SU-DHL-6 (cell line): ENCODE results near the gene AKAP8.
A peak's percentile ranks its signal among the peaks of the same experiment; 100 is the strongest.

Experiments used
- H2AFZ ChIP-seq: fragments of 200-600 bp; sonication (generic); 2 replicates; pipeline ENCODE4 v1.6.1; 2014; ENCODE audit warnings: low read depth, mild to moderate bottlenecking, moderate library complexity, mixed read lengths, antibody characterized with exemption, low read length; ENCODE audit not compliant: severe bottlenecking
- H3F3A ChIP-seq: fragments of 200-600 bp; shearing (Covaris generic); 2 replicates; pipeline ENCODE4 v1.6.0; 2016; ENCODE audit warnings: antibody characterized with exemption, mild to moderate bottlenecking; ENCODE audit not compliant: insufficient read depth
- H3K27ac ChIP-seq: fragments of 200-600 bp; sonication (generic); 2 replicates; pipeline ENCODE4 v1.5.1; 2016; ENCODE audit warnings: low read depth, mild to moderate bottlenecking, low read length, moderate library complexity, mixed read lengths
- H3K27me3 ChIP-seq: fragments of 200-600 bp; sonication (generic), shearing (Covaris generic); 2 replicates; pipeline ENCODE4 v1.6.0; 2014; ENCODE audit warnings: mild to moderate bottlenecking, low read length
- H3K36me3 ChIP-seq: fragments of 200-600 bp; sonication (generic); 2 replicates; pipeline ENCODE4 v1.6.1; 2014; ENCODE audit warnings: mild to moderate bottlenecking, low read length, mixed read lengths
- H3K4me2 ChIP-seq: fragments of 300-600, 200-600 bp; shearing (Covaris generic), sonication (generic); 2 replicates; pipeline ENCODE4 v1.6.0; 2014; ENCODE audit warnings: low read length, low read depth, mild to moderate bottlenecking; ENCODE audit not compliant: poor library complexity, severe bottlenecking
- H3K4me3 ChIP-seq: fragments of 200-600 bp; sonication (generic); 2 replicates; pipeline ENCODE4 v1.5.1; 2014; ENCODE audit warnings: antibody characterized with exemption, low read length, mild to moderate bottlenecking, mixed read lengths; ENCODE audit not compliant: insufficient read depth, poor library complexity, severe bottlenecking
- H3K79me2 ChIP-seq: fragments of 200-600 bp; sonication (generic); 2 replicates; pipeline ENCODE4 v1.6.1; 2014; ENCODE audit warnings: mild to moderate bottlenecking, low read length, moderate library complexity; ENCODE audit not compliant: insufficient read depth
- H3K9ac ChIP-seq: fragments of 200-600 bp; sonication (generic); 2 replicates; pipeline ENCODE4 v1.7.0; 2014; ENCODE audit warnings: mild to moderate bottlenecking, low read length
- H3K9me2 ChIP-seq: fragments of 200-600 bp; sonication (generic); replicated peaks from 2 replicates; pipeline ENCODE4 v1.6.1; 2014; ENCODE audit warnings: low read length; ENCODE audit not compliant: insufficient read depth
- H3K9me3 ChIP-seq: fragments of 200-600 bp; sonication (generic); 2 replicates; pipeline ENCODE4 v1.6.1; 2014; ENCODE audit warnings: low read length, mixed read lengths; ENCODE audit not compliant: insufficient read depth
- H4K20me1 ChIP-seq: fragments of 200-600 bp; sonication (generic); 2 replicates; pipeline ENCODE4 v1.6.1; 2014; ENCODE audit warnings: low read depth, mild to moderate bottlenecking, antibody characterized with exemption, low read length, moderate library complexity, mixed read lengths
- CTCF ChIP-seq: fragments of 200-600 bp; sonication (generic); IDR thresholded peaks from one replicate; pipeline ENCODE4 v1.5.1; 2017; ENCODE audit warnings: antibody characterized with exemption, mild to moderate bottlenecking, low read length, moderate library complexity; ENCODE audit not compliant: insufficient read depth, poor library complexity, severe bottlenecking
- EZH2phosphoT487 ChIP-seq: fragments of 200-600 bp; sonication (generic), shearing (Covaris generic); conservative IDR thresholded peaks from 2 replicates; pipeline ENCODE4 v1.6.1; 2018; ENCODE audit warnings: mild to moderate bottlenecking, antibody characterized with exemption, low read length, moderate library complexity, mixed read lengths

AKAP8 gene

GRCh38 chr19:15379999-15380647, 536 bp upstream of the AKAP8 start:
- Histone ChIP-seq H4K20me1 (peaks cover 6% of the 10 kb centered on the region; the same call in 1 of the 2 replicates), H2AFZ (peak overlapping the region; percentile 38), H3K79me2 (peaks cover 41% of the 10 kb centered on the region), H3F3A (peaks cover 31% of the 10 kb centered on the region), H3K9me3 (no peaks in the 10 kb centered on the region), H3K9me2 (no peaks in the 10 kb centered on the region), H3K36me3 (no peaks in the 10 kb centered on the region), H3K27me3 (no peaks in the 10 kb centered on the region), H3K4me2 (peak overlapping the region; percentile 58), H3K4me3 (peak overlapping the region; percentile 64), H3K9ac (peak overlapping the region; percentile 87), H3K27ac (peak overlapping the region; percentile 58)
- TF ChIP-seq CTCF (no peak), EZH2phosphoT487 (no peak)

- peak overlapping the region; percentile 52 for H2AFZ ChIP-seq
Measured at GRCh38 chr19:15378534-15379082, 979 bp downstream of the AKAP8 start.

GRCh38 chr19:15374796-15375440, 4.7 kb downstream of the AKAP8 start:
- no peak overlapping the region for H2AFZ ChIP-seq
- H3K4me2 ChIP-seq = no peak overlapping the region
- H3K9ac ChIP-seq = no peak overlapping the region
- H3F3A ChIP-seq = no peaks in the 10 kb centered on the region
- TF ChIP-seq EZH2phosphoT487 (no peak), CTCF (no peak)
- peaks cover 10% of the 10 kb centered on the region; the same call in 1 of the 2 replicates for H4K20me1 ChIP-seq
- H3K36me3 ChIP-seq = no peaks in the 10 kb centered on the region; the same call in 1 of the 2 replicates
- no peaks in the 10 kb centered on the region for H3K9me3 ChIP-seq
- no peaks in the 10 kb centered on the region for H3K27me3 ChIP-seq
- H3K4me3 ChIP-seq = no peak overlapping the region
- H3K79me2 ChIP-seq = peaks cover 83% of the 10 kb centered on the region
- H3K27ac ChIP-seq = no peak overlapping the region
- no peaks in the 10 kb centered on the region for H3K9me2 ChIP-seq

More at GRCh38 chr19:15378534-15379082, 979 bp downstream of the AKAP8 start:
- peak overlapping the region; percentile 92 for H3K4me2 ChIP-seq
- TF ChIP-seq EZH2phosphoT487 (no peak), CTCF (no peak)
- peak overlapping the region; percentile 87 for H3K9ac ChIP-seq
- peak overlapping the region; percentile 80 for H3K27ac ChIP-seq
- H4K20me1 ChIP-seq = peaks cover 10% of the 10 kb centered on the region; the same call in 1 of the 2 replicates
- H3K9me3 ChIP-seq = no peaks in the 10 kb centered on the region
- H3K27me3 ChIP-seq = no peaks in the 10 kb centered on the region
- peaks cover 29% of the 10 kb centered on the region for H3F3A ChIP-seq
- H3K4me3 ChIP-seq = peak overlapping the region; percentile 74
- H3K36me3 ChIP-seq = no peaks in the 10 kb centered on the region
- H3K9me2 ChIP-seq = no peaks in the 10 kb centered on the region
- peaks cover 56% of the 10 kb centered on the region for H3K79me2 ChIP-seq
